K562 (cell line): ENCODE measurements around the gene ST7. TPM values are rescaled to one million over a fixed set of nuclear protein-coding genes. Genes with fewer than 3 reads are reported as not detected.

ENCODE experiments used
- DIDO1 ChIP-seq: fragments of 450-650 bp; IDR thresholded peaks from 2 replicates; pipeline ENCODE4 v1.6.1; 2016; ENCODE audit warnings: low read depth, missing biosample characterization, missing genetic modification characterization
- E2F8 ChIP-seq: fragments of 450-650 bp; IDR thresholded peaks from 2 replicates; pipeline ENCODE4 v1.7.1; 2018; ENCODE audit warnings: mild to moderate bottlenecking, low read depth; ENCODE audit not compliant: partially characterized antibody
- HDAC2 ChIP-seq: fragments of 450-650 bp; IDR thresholded peaks from 2 replicates; pipeline ENCODE4 v1.6.1; 2016; ENCODE audit warnings: mild to moderate bottlenecking
- HDAC8 ChIP-seq: fragments of 450-650 bp; IDR thresholded peaks from 2 replicates; pipeline ENCODE4 v1.6.1; 2016; ENCODE audit warnings: mild to moderate bottlenecking, missing genetic modification characterization, moderate library complexity, missing compliant biosample characterization
- MYNN ChIP-seq, 2 experiments: sonication (generic); formaldehyde crosslinking in 1 of 2; IDR thresholded peaks; 2 replicates each; pipeline versions ENCODE4 v1.5.0 to v1.6.1; 2016 to 2020; ENCODE audit warnings: antibody characterized with exemption in 1 of 2, missing genetic modification reagents in 1 of 2
- POLR2AphosphoS5 ChIP-seq: IDR thresholded peaks from 2 replicates; pipeline ENCODE4 v1.6.1; 2011; ENCODE audit warnings: mild to moderate bottlenecking, low read depth, low read length, moderate library complexity; ENCODE audit not compliant: control insufficient read depth, insufficient read depth
- RBM15 ChIP-seq: fragments of 200-400 bp; formaldehyde crosslinking; IDR thresholded peaks from 2 replicates; pipeline ENCODE4 v1.6.1; 2018; ENCODE audit warnings: mild to moderate bottlenecking, low read length, moderate library complexity; ENCODE audit not compliant: insufficient read depth
- SRSF1 ChIP-seq: fragments of 200-400 bp; formaldehyde crosslinking; IDR thresholded peaks from 2 replicates; pipeline ENCODE4 v1.6.1; 2017; ENCODE audit warnings: mild to moderate bottlenecking, low read depth, low read length, moderate library complexity
- ZFP30 ChIP-seq: fragments of 250-450 bp; sonication (Bioruptor Pico); IDR thresholded peaks from 2 replicates; pipeline ENCODE4 v1.8.0; 2022; ENCODE audit warnings: moderate library complexity, mild to moderate bottlenecking, inconsistent platforms, borderline replicate concordance
- ZNF212 ChIP-seq: fragments of 450-650 bp; formaldehyde crosslinking; IDR thresholded peaks from 2 replicates; pipeline ENCODE4 v1.4.0; 2020; ENCODE audit warnings: mild to moderate bottlenecking
- ZNF318 ChIP-seq, 2 experiments: fragments of 450-650 bp; IDR thresholded peaks; 2 replicates each; pipeline ENCODE4 v1.6.1; 2016; ENCODE audit warnings: mild to moderate bottlenecking in 2 of 2, borderline replicate concordance in 1 of 2, low read depth in 1 of 2, moderate library complexity in 1 of 2
- polyA plus RNA-seq, 8 experiments: library from polyadenylated mRNA; depleted of rRNA in 4 of 8; stranded (reverse) in 5 of 8; unstranded in 3 of 8; fragments of >200 nt; fragmentation: Nextera tagmentation in 2 of 8; fragmentation: Illumina TruSeq in 1 of 8; extraction: Ambion mirVana in 2 of 8; extraction: Trizol in 1 of 8; gene quantifications; 2 replicates each; pipeline versions ENCODE4 v1.2.1 to v1.2.3, GENCODE V29; 2011 to 2014; ENCODE audit warnings: inconsistent platforms in 1 of 8, missing spikeins in 1 of 8
- total RNA-seq, 7 experiments: library from RNA; depleted of rRNA in 6 of 7; stranded (reverse); fragments of >200 nt in 6 of 7; fragmentation: Illumina TruSeq in 2 of 7; extraction: Trizol in 2 of 7; gene quantifications; 2 replicates each; pipeline versions ENCODE4 v1.2.1 to v1.2.3, GENCODE V29; 2011 to 2021; ENCODE audit warnings: low replicate concordance in 1 of 7

The ST7 gene
- total and polyA plus RNA-seq, 9 of the 15 experiments (the other 6 are each of a cell fraction or from before 2014, with no cell fraction given) = 23.9 to 56.3 (median 36.9) TPM

- no peak for TF ChIP-seq E2F8
- no peak for TF ChIP-seq ZFP30
- TF ChIP-seq ZNF318 (IDR thresholded peaks at IDR 0.05; ENCODE audit: borderline replicate concordance in 1 of 2, low read depth in 1 of 2) = no peak
- no peak for TF ChIP-seq DIDO1
- no peak for TF ChIP-seq POLR2AphosphoS5
- TF ChIP-seq SRSF1 = no peak
- no peak for TF ChIP-seq HDAC2
- no peak for TF ChIP-seq RBM15
- no peak for TF ChIP-seq ZNF212 (CRISPR knock-in tag)
- no peak for TF ChIP-seq HDAC8 (tag)
- no peak for TF ChIP-seq MYNN (IDR thresholded peaks at IDR 0.05)
- no peak for TF ChIP-seq MYNN (CRISPR knock-in tag; IDR thresholded peaks at IDR 0.05)
Observed at GRCh38 chr7:117200132-117200531, 246.8 kb downstream of the ST7 start (continued).
